ENCODE results near the gene CPNE1. TPM values are rescaled to one million over a fixed set of nuclear protein-coding genes. Genes with fewer than 3 reads are reported as not detected.

CPNE1 gene
- total RNA-seq, 1 donor from 2014 or later = 233 TPM

DNA sequence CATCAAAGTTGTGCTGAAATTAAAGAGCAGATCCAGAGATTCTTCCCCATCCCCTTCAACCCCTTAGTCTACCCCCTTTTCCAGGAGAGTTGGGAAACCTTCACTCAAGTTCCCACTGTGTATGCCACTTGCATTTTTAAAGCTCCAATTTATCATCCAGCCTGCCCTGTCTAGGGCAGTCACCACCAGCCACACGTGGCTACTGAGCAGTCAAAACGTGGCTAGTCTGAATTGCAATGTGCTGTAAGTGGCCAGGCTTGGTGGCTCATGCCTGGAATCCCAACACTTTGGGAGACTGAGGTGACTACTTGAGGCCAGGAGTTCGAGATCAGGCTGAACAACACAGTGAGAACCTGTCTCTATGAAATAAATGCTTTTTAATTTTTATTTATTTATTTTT is 87.9 kb downstream of the CPNE1 start:
- H3K36me3 Mint-ChIP-seq (ENCODE audit: low read depth, unreplicated experiment) = peaks cover 11% of the 10 kb centered on the region
- H3K27me3 Mint-ChIP-seq (ENCODE audit: unreplicated experiment) = peaks cover 1% of the 10 kb centered on the region
- no peak overlapping the region for H3K4me3 Mint-ChIP-seq (ENCODE audit: unreplicated experiment)
- H3K4me1 Mint-ChIP-seq (ENCODE audit: unreplicated experiment) = no peaks in the 10 kb centered on the region
- TF ChIP-seq, protein P1, sequence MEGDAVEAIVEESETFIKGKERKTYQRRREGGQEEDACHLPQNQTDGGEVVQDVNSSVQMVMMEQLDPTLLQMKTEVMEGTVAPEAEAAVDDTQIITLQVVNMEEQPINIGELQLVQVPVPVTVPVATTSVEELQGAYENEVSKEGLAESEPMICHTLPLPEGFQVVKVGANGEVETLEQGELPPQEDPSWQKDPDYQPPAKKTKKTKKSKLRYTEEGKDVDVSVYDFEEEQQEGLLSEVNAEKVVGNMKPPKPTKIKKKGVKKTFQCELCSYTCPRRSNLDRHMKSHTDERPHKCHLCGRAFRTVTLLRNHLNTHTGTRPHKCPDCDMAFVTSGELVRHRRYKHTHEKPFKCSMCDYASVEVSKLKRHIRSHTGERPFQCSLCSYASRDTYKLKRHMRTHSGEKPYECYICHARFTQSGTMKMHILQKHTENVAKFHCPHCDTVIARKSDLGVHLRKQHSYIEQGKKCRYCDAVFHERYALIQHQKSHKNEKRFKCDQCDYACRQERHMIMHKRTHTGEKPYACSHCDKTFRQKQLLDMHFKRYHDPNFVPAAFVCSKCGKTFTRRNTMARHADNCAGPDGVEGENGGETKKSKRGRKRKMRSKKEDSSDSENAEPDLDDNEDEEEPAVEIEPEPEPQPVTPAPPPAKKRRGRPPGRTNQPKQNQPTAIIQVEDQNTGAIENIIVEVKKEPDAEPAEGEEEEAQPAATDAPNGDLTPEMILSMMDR (IDR thresholded peaks at IDR 0.05; ENCODE audit: unreplicated experiment) = no peak
- peaks cover 4% of the 10 kb centered on the region for H3K9me3 Mint-ChIP-seq (ENCODE audit: unreplicated experiment)
- DNase-seq (ENCODE audit: low spot score) = no peak
- H3K27ac Mint-ChIP-seq (ENCODE audit: unreplicated experiment) = no peak overlapping the region

Other genes with a start within 250 kb of the CPNE1 start
- not detected for gene GDF5, start 226.7 kb downstream of the CPNE1 start, total RNA-seq (ENCODE audit: unreplicated experiment)
- 30.7 TPM for gene CEP250, start 209.3 kb downstream of the CPNE1 start, total RNA-seq (ENCODE audit: unreplicated experiment)
- gene C20orf173, start 135.2 kb downstream of the CPNE1 start, total RNA-seq (ENCODE audit: unreplicated experiment) = not detected
- gene ERGIC3, start 122.8 kb downstream of the CPNE1 start, total RNA-seq (ENCODE audit: unreplicated experiment) = 282 TPM
- 15.2 TPM for gene SPAG4, start 49.1 kb downstream of the CPNE1 start, total RNA-seq (ENCODE audit: unreplicated experiment)
- 121 TPM for gene RBM12, start within 50 bp of the CPNE1 start, total RNA-seq (ENCODE audit: unreplicated experiment)
- gene NFS1, start 34.5 kb upstream of the CPNE1 start, total RNA-seq (ENCODE audit: unreplicated experiment) = 18.3 TPM
- 159 TPM for gene ROMO1, start 34.5 kb upstream of the CPNE1 start, total RNA-seq (ENCODE audit: unreplicated experiment)
- 308 TPM for gene RBM39, start 77.4 kb upstream of the CPNE1 start, total RNA-seq (ENCODE audit: unreplicated experiment)
- 101 TPM for gene PHF20, start 107.1 kb upstream of the CPNE1 start, total RNA-seq (ENCODE audit: unreplicated experiment)